ENCODE measurements around the gene TRIM46. TPM values are rescaled to one million over a fixed set of nuclear protein-coding genes. Genes with fewer than 3 reads are reported as not detected.

Gene TRIM46
- total and polyA plus RNA-seq, 2 of the 13 experiments (the other 11 are each of a cell fraction or from before 2014, with no cell fraction given) = 0.04 to 0.09 TPM

DNA sequence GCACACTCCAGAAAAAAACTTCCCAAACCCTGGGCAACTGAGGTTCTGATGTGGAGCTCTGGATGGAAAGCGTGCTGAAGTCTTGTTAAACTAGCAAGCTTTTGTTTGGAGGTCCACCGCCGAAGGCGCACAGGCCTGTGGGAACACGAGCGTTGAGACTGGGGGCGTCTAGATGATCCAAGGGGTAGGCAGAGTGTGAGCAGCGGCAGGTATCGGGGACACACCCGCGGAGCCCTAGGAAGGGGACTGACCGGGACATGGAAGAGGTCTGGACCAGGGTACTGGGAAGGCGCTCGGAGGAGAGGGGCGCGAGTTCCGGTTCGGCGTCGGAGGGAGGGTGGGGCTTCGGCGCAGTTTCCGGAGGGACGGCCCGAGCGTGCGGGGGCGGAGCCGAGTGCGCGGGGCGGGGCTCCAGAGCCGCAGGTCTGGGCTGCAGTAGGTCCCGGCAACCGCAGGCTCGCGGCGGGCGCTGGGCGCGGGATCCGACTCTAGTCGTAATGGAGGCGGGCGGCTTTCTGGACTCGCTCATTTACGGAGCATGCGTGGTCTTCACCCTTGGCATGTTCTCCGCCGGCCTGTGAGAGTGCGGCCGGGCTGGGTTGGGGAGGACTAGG, 38.1 kb upstream of the TRIM46 start, which contains the start of gene SLC50A1:
SLC50A1 (plus strand) TSS at position 438 of the 614 bp plus-strand sequence; CDS start at position 498, 60 bp downstream.
- peaks cover 17 to 45% of the 10 kb centered on the region in 2 experiments for H3K36me3 ChIP-seq (replicated peaks in 1 of 2; ENCODE audit: control insufficient read depth in 1 of 2, insufficient read depth in 2 of 2, low read length in 2 of 2)
- peak within 1 kb of the TSS; percentile 89 for H3K4me2 ChIP-seq (ENCODE audit: low read depth, low read length)
- no peaks in the 10 kb centered on the region for H3K9me3 ChIP-seq (ENCODE audit: low read length)
- no TSS peak for BruUV-seq (replicated peaks)
- in situ Hi-C loops (cut with HindIII; ENCODE audit: extremely low pct_ligation_motif_present, low pct_unique_long_range_greater_than_20kb) (no loop called here), intact Hi-C loops (cut with micrococcal nuclease; ENCODE audit: unreplicated experiment) (loop anchor here (1.0 kb wide), 2 partner anchors 8 to 41 kb away; partner anchors contain the start of gene EFNA1)
- DNase-seq (ENCODE audit: low spot score) = peak; percentile 86
- POLR2A ChIA-PET = interaction anchor here (0.6 to 7.4 kb wide), 18 partner anchors 9 to 204 kb away, joined by 3 to 144 read pairs (median 3); partner anchors contain the start of genes CLK2, EFNA1, KRTCAP2 and THBS3
- ATAC-seq = peak; percentile 81
- peak within 1 kb of the TSS; percentile 89 for H3K27ac ChIP-seq (ENCODE audit: extremely low read length, insufficient read depth, low read length)
- CTCF ChIA-PET (ENCODE audit: low intra/inter-chr PET ratio, low total read pairs) = interaction anchor here (1.1 to 3.2 kb wide), 2 partner anchors 32 to 42 kb away, joined by 4 to 18 read pairs; no protein-coding TSS in a partner anchor
- FAIRE-seq = peak; percentile 40
- H3K4me3 ChIP-seq (replicated peaks in 1 of 3; ENCODE audit: insufficient read depth in 1 of 3, low read depth in 2 of 3, low read length in 3 of 3) = peak within 1 kb of the TSS; percentile 67 to 84 (median 79)
- no peak within 1 kb of the TSS for H2AFZ ChIP-seq (ENCODE audit: low read length)
- H3K79me2 ChIP-seq (ENCODE audit: insufficient read depth, low read length) = peaks cover 54% of the 10 kb centered on the region
- peak within 1 kb of the TSS; percentile 78 for H3K9ac ChIP-seq (ENCODE audit: insufficient read depth, low read depth, low read length)
- H3K4me1 ChIP-seq (ENCODE audit: insufficient read depth, low read length) = peaks cover 83% of the 10 kb centered on the region
- no peaks in the 10 kb centered on the region; a peak in 1 of 5 replicates for H3K27me3 ChIP-seq (ENCODE audit: control insufficient read depth in 1 of 2, insufficient read depth in 2 of 2, low read length in 2 of 2)
- WGBS (ENCODE audit: low lambda C conversion rate) = 0% methylated on average over 15 of the region's 52 CpGs
- peaks cover 46% of the 10 kb centered on the region for H4K20me1 ChIP-seq (ENCODE audit: insufficient read depth, low read length)
- TF ChIP-seq ZNF816 (CRISPR knock-in tag; IDR thresholded peaks at IDR 0.05; ENCODE audit: borderline replicate concordance) (no peak), PAXIP1 (CRISPR knock-in tag; conservative IDR thresholded peaks at IDR 0.05) (peak; percentile 49; the same call in 1 of the 2 replicates), TBX3 (IDR thresholded peaks at IDR 0.05; ENCODE audit: borderline replicate concordance) (no peak), HDAC6 (IDR thresholded peaks at IDR 0.05; ENCODE audit: low read depth, low read length) (no peak), DNMT3B (CRISPR knock-in tag; conservative IDR thresholded peaks at IDR 0.05) (peak; percentile 73; the same call in 1 of the 2 replicates), ZNF557 (CRISPR knock-in tag; IDR thresholded peaks at IDR 0.05) (no peak), KDM4B (CRISPR knock-in tag; IDR thresholded peaks at IDR 0.05) (no peak; the same call in 1 of the 2 replicates), ZNF264 (CRISPR knock-in tag; IDR thresholded peaks at IDR 0.05) (peak; percentile 62; the same call in 1 of the 2 replicates), HOXD1 (CRISPR knock-in tag; IDR thresholded peaks at IDR 0.05) (no peak), ZBTB10 (CRISPR knock-in tag; IDR thresholded peaks at IDR 0.05; ENCODE audit: borderline replicate concordance) (0 out of 2 replicates have a peak, but pooled peaks have one; percentile 77)
- TF ChIP-seq, protein P1, sequence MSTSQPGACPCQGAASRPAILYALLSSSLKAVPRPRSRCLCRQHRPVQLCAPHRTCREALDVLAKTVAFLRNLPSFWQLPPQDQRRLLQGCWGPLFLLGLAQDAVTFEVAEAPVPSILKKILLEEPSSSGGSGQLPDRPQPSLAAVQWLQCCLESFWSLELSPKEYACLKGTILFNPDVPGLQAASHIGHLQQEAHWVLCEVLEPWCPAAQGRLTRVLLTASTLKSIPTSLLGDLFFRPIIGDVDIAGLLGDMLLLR (CRISPR knock-in tag; IDR thresholded peaks at IDR 0.05) = no peak; the same call in 1 of the 2 replicates
